PC-9 (cell line): ENCODE measurements around the gene PDLIM5.

ENCODE experiments used
- CTCF ChIP-seq: fragments of 200-600 bp; sonication (generic); conservative IDR thresholded peaks from 2 replicates; pipeline ENCODE4 v1.6.1; 2017; ENCODE audit warnings: mixed run types, antibody characterized with exemption, mild to moderate bottlenecking, moderate library complexity
- EZH2 ChIP-seq: fragments of 200-600 bp; sonication (generic); IDR thresholded peaks from 2 replicates; pipeline ENCODE4 v1.8.0; 2017; ENCODE audit warnings: antibody characterized with exemption, low read depth

- TF ChIP-seq CTCF (no peak), EZH2 (no peak)
Measured at GRCh38 chr4:94700298-94700697, 248.6 kb downstream of the PDLIM5 start.
